Left lung (tissue), 10 donors: ENCODE results near the gene SACM1L. TPM values are rescaled to one million over a fixed set of nuclear protein-coding genes. Genes with fewer than 3 reads are reported as not detected.
A peak's percentile ranks its signal among the peaks of the same experiment; 100 is the strongest.
"Not testable (repeated sequence)": the region's sequence is repeated elsewhere in the genome, so short reads cannot be mapped to it uniquely, and the experiment has no call there.

ENCODE experiments used
- ATAC-seq: fragments of 200-7000 bp; cut with Tn5 transposase; one replicate; pipeline ENCODE4 v1.9.1; 2020; ENCODE audit warnings: moderate library complexity
- DNase-seq, 4 donors: peaks; one replicate each; pipeline ENCODE4 v3.0.0-alpha.2; 2013 to 2020
- H3K27ac ChIP-seq, 2 donors: fragments of 200-600 bp; sonication (generic) in 1 of 2; one replicate each; pipeline versions ENCODE4 v1.5.0 to v1.8.0; 2020 to 2021
- H3K27me3 ChIP-seq, 2 donors: fragments of 200-600 bp; sonication (generic) in 1 of 2; one replicate each; pipeline versions ENCODE4 v1.5.0 to v1.8.0; 2020 to 2021
- H3K36me3 ChIP-seq, 2 donors: fragments of 200-600 bp; sonication (generic) in 1 of 2; one replicate each; pipeline versions ENCODE4 v1.5.0 to v1.8.0; 2020 to 2021
- H3K4me1 ChIP-seq, 2 donors: fragments of 200-600 bp; one replicate each; pipeline ENCODE4 v1.8.0; 2021
- H3K4me3 ChIP-seq, 2 donors: fragments of 200-600 bp; sonication (generic) in 1 of 2; one replicate each; pipeline versions ENCODE4 v1.5.0 to v1.8.0; 2020 to 2021; ENCODE audit warnings: mild to moderate bottlenecking in 1 of 2
- H3K9me3 ChIP-seq, 2 donors: fragments of 200-600 bp; sonication (generic) in 1 of 2; one replicate each; pipeline versions ENCODE4 v1.5.0 to v1.8.0; 2020 to 2021
- intact Hi-C, 2 donors: fragments of 100-400 bp; cut with DNase I; formaldehyde crosslinking; loops; one replicate each; pipeline versions ENCODE4 v1.11.2 to v1.14.2; 2022
- polyA plus RNA-seq, 6 donors: library from polyadenylated mRNA; unstranded; fragments of 120-200 nt; gene quantifications; one replicate each; pipeline ENCODE4 v1.2.1, GENCODE V29; 2013; ENCODE audit not compliant: insufficient read length in 6 of 6
- total RNA-seq, 2 donors: library from RNA; stranded (reverse); fragmentation: NEBNext Ultra II Directional; extraction: Animal tissue kit (Norgen Biotek cat#: 25700); gene quantifications; one replicate each; pipeline ENCODE4 v1.2.1, GENCODE V29; 2021
- TF ChIP-seq, protein P1 (sequence below), 2 donors: fragments of 200-600 bp; sonication (generic) in 1 of 2; IDR thresholded peaks; one replicate each; pipeline versions ENCODE4 v1.5.0 to v1.8.0; 2021; ENCODE audit warnings: antibody characterized with exemption in 2 of 2
- donor health status: DM: no; HTN: yes; CAD: no.
- donor health status: DM: no; HTN: no; CAD: no.

The SACM1L gene
- total and polyA plus RNA-seq, 8 donors, result 58.2 to 100 (median 80.2) TPM

DNA sequence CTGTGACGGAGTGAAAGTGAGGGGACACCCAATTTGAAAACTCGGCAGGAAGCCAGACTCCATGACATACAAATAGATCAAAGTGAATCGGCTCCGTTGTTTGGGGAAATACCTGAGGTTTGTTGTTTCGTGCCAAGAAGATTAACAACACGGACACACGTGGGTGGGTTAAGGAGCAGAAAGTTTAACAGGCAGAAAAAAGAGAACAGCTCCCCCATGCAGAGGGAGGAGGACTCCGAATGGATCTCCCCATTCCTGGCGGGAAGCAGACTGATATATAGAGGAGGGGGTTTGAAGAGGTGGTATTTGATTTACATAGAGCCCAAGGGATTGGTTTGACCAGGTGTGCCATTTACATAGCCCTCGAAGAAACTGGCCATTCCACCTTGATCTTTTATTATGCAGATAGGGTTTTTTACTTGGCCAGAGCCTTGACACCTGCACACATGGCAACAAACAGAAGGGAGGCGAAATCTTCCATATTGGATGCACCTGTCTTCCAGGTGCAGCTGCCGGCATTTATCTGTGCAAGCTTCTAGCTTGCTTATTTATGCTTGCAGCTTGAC, 4.8 kb upstream of the SACM1L start:
- TF ChIP-seq, protein P1, sequence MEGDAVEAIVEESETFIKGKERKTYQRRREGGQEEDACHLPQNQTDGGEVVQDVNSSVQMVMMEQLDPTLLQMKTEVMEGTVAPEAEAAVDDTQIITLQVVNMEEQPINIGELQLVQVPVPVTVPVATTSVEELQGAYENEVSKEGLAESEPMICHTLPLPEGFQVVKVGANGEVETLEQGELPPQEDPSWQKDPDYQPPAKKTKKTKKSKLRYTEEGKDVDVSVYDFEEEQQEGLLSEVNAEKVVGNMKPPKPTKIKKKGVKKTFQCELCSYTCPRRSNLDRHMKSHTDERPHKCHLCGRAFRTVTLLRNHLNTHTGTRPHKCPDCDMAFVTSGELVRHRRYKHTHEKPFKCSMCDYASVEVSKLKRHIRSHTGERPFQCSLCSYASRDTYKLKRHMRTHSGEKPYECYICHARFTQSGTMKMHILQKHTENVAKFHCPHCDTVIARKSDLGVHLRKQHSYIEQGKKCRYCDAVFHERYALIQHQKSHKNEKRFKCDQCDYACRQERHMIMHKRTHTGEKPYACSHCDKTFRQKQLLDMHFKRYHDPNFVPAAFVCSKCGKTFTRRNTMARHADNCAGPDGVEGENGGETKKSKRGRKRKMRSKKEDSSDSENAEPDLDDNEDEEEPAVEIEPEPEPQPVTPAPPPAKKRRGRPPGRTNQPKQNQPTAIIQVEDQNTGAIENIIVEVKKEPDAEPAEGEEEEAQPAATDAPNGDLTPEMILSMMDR (IDR thresholded peaks at IDR 0.05), result no peak

DNA sequence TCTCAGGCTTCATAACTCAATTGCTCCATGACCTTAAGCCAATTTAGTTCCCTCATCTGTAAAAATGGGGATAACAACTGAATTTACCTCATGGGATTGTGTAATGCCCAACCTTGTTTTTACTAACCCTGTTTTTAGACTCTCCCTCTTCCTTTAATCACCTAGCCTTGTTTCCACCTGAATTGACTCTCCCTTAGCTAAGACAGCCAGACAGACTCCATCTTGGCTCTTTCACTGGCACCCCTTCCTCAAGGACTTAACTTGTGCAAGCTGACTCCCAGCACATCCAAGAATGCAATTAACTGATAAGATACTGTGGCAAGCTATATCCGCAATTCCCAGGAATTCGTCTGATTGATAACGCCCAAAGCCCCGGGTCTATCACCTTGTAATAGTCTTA, 3.5 kb upstream of the SACM1L start:
- H3K36me3 ChIP-seq, DNase-seq, H3K27me3 ChIP-seq, ATAC-seq, H3K9me3 ChIP-seq, H3K4me3 ChIP-seq, H3K27ac ChIP-seq, intact Hi-C loops: not testable (repeated sequence)
- H3K4me1 ChIP-seq, result peaks cover 2 to 19% of the 10 kb centered on the region in 2 donors

More for the DNA sequence above, 4.8 kb upstream of the SACM1L start:
- Histone ChIP-seq H3K27ac (no peak overlapping the region), H3K4me3 (no peak overlapping the region), H3K27me3 (no peaks in the 10 kb centered on the region), H3K9me3 (peaks cover 0 to 3% of the 10 kb centered on the region in 2 donors), H3K4me1 (peaks cover 0 to 18% of the 10 kb centered on the region in 2 donors), H3K36me3 (peaks cover 0 to 5% of the 10 kb centered on the region in 2 donors)
- no peak for ATAC-seq
- no peak for DNase-seq
- intact Hi-C loops, result no loop called here

DNA sequence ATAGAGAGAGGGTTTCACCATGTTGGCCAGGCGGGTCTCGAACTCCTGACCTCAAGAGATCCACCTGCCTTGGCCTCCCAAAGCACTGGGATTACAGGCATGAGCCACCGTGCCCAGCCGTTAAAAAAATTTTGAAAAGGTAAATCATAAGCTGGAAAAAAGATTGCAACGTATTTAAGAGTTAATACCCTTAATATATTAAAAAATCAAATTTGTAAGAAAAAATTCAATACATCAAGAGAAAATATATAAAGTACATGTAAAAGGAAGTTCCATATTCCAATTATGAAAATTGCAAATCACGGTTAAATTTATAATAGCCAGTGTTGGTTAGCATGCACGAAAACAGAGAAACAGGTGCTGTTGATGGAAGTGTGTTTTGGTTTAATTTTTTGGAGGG, 2.3 kb upstream of the SACM1L start:
- Histone ChIP-seq H3K36me3 (peaks cover 0 to 5% of the 10 kb centered on the region in 2 donors), H3K4me1 (peaks cover 7 to 30% of the 10 kb centered on the region in 2 donors), H3K9me3 (peaks cover 0 to 3% of the 10 kb centered on the region in 2 donors), H3K27me3 (no peaks in the 10 kb centered on the region), H3K27ac (no peak overlapping the region), H3K4me3 (no peak overlapping the region)
- DNase-seq, result no peak
- ATAC-seq, result no peak
- TF ChIP-seq, protein P1 (IDR thresholded peaks at IDR 0.05), result no peak
- intact Hi-C loops, result no loop called here

DNA sequence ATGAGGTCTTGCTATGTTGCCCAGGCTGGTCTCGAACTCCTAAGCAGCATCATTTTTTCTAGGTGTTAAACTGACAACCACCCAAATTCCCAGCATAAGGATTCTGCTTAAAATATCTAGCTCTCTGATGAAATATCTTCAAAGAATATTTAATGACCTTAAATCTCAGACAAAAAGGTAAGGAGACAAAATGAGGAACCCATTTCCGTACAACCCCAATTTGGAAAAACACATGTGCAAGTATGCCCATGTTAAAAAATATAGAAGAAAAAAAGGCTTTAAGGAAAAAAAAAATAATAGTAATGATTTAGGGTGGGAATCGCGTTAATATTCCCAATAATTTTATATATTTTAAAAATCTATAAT, 1.4 kb upstream of the SACM1L start:
- peaks cover 0 to 7% of the 10 kb centered on the region in 2 donors for H3K36me3 ChIP-seq

DNA sequence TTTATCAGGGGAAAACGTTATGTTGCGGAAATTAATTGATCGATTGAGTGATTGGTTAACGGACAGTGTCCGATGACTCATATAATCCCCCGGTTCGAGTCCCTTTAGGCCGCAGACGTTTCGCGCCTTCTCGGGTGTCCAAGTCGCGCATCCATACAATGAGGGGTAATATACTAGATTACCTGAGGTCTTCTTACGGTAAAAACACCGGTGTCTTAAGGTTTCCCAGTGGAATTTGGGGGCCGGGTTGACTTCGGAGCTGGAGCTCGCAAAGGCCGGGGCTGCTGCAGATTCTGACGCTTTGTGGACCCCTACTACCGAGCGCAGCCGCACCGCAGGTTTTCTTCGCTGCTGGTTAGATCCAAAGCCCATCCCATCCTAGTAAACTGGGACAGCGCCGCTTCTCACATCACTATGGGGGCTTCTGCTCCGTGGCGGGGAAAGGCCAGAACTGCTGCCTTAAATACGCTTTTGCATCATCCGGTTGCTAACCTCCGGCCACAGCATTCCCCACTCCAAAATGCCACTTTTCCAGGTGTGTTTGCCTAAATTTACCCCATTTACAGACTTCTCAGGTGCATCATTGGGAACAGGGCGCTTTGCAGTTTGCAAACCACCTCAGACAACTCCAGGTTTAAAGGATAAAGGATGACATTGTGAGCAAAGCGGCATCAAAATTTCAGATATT, 858 bp upstream of the SACM1L start:
- DNase-seq (peak in 2 of 4 donors; percentile 53 to 63), ATAC-seq (peak; percentile 2)
- H3K9me3 ChIP-seq, result no peaks in the 10 kb centered on the region
- H3K4me1 ChIP-seq, result peaks cover 7 to 44% of the 10 kb centered on the region in 2 donors
- TF ChIP-seq, protein P1 (IDR thresholded peaks at IDR 0.05), result no peak
- H3K4me3 ChIP-seq, result peak overlapping the region; percentile 33 to 96
- peaks cover 0 to 10% of the 10 kb centered on the region in 2 donors for H3K36me3 ChIP-seq
- no peaks in the 10 kb centered on the region for H3K27me3 ChIP-seq
- intact Hi-C loops, result no loop called here
- peak overlapping the region; percentile 91 to 96 for H3K27ac ChIP-seq

More for the DNA sequence above, 1.4 kb upstream of the SACM1L start:
- TF ChIP-seq, protein P1 (IDR thresholded peaks at IDR 0.05), result no peak
- H3K9me3 ChIP-seq, result peaks cover 0 to 1% of the 10 kb centered on the region in 2 donors
- peak overlapping the region in 1 of 2 donors; percentile 96 for H3K27ac ChIP-seq
- intact Hi-C loops, result no loop called here
- peak overlapping the region; percentile 33 to 96 for H3K4me3 ChIP-seq
- DNase-seq (no peak), ATAC-seq (no peak)
- peaks cover 7 to 40% of the 10 kb centered on the region in 2 donors for H3K4me1 ChIP-seq
- H3K27me3 ChIP-seq, result no peaks in the 10 kb centered on the region
